Esophagus squamous epithelium (tissue), 5 donors: ENCODE measurements around the gene JHY. TPM values are rescaled to one million over a fixed set of nuclear protein-coding genes. Genes with fewer than 3 reads are reported as not detected.

Experiments
- DNase-seq: peaks from one replicate; lab custom pipeline; 2025; lab: John Stamatoyannopoulos, UW
- H3K27ac ChIP-seq, 4 donors: fragments of 200-600 bp; sonication (generic); one replicate each; pipeline ENCODE4 v1.5.1; 2016 to 2019; ENCODE audit warnings: mild to moderate bottlenecking in 1 of 4
- H3K27me3 ChIP-seq, 4 donors: fragments of 200-600 bp; sonication (generic); 1 replicate in 3 of 4; 2 replicates in 1 of 4; pipeline versions ENCODE4 v1.5.1 to v1.6.0; 2017 to 2021; ENCODE audit warnings: antibody characterized with exemption in 1 of 4
- H3K36me3 ChIP-seq, 3 donors: fragments of 200-600 bp; sonication (generic); one replicate each; pipeline ENCODE4 v1.5.1; 2016 to 2019
- H3K4me1 ChIP-seq, 3 donors: fragments of 200-600 bp; sonication (generic); one replicate each; pipeline ENCODE4 v1.5.1; 2017 to 2019
- H3K4me3 ChIP-seq, 4 donors: fragments of 200-600 bp; sonication (generic); 1 replicate in 3 of 4; 2 replicates in 1 of 4; pipeline ENCODE4 v1.5.1; 2016 to 2019; ENCODE audit warnings: mild to moderate bottlenecking in 2 of 4, moderate library complexity in 1 of 4
- H3K9me3 ChIP-seq, 3 donors: fragments of 200-600 bp; sonication (generic); one replicate each; pipeline ENCODE4 v1.5.1; 2016 to 2019
- POLR2A ChIP-seq, 4 donors: fragments of 450-650 bp; IDR thresholded peaks; one replicate each; pipeline ENCODE4 v1.6.1; 2017; ENCODE audit warnings: antibody characterized with exemption in 4 of 4, mild to moderate bottlenecking in 4 of 4, moderate library complexity in 3 of 4
- WGBS, 2 donors: methylation state at CpG; one replicate each; pipeline ENCODE4 v1.1.5; 2018; 5-methylcytosine and 5-hydroxymethylcytosine counted together
- intact Hi-C: fragments of 100-400 bp; cut with DNase I; formaldehyde crosslinking; loops from one replicate; pipeline ENCODE4 v1.15.0; 2022
- total RNA-seq, 4 donors: library from RNA; depleted of rRNA; stranded (reverse); fragments of >200 nt; gene quantifications; one replicate each; pipeline ENCODE4 v1.1.0, GENCODE V29; 2016
- TF ChIP-seq, protein P1 (sequence below), 6 experiments: fragments of 450-650 bp in 4 of 6; fragments of 200-600 bp in 2 of 6; sonication (generic) in 2 of 6; IDR thresholded peaks; one replicate each; pipeline ENCODE4 v1.5.1; 2016 to 2019; ENCODE audit warnings: antibody characterized with exemption in 6 of 6, mild to moderate bottlenecking in 4 of 6, moderate library complexity in 4 of 6
- donor health status: DM: yes; HTN: yes; CAD: no.

Gene JHY
- total RNA-seq, 4 donors from 2014 or later = 0.91 to 3.4 (median 1.2) TPM

DNA sequence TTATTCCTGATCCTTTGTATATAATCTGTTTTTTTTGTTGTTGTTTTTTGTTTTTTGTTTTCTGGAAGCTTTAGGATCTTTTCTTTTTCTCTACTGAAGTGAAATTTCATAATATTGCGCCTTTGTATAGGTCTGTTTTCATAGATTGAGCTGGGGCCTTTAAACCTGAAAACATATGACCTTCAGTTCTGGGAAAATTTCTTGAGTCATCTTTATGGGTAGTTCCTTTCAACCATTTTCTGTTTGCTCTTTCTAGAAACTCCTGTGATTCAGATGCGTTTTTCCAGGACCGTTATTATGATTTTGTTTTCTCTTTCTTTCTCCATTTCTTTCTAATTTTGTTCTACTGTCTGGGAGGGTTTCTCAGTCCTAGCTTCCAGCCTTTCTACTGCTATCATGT lies 55.4 kb downstream of the JHY start:
- H3K9me3 ChIP-seq = no peaks in the 10 kb centered on the region
- no peak for DNase-seq
- WGBS, 2 donors = 74 to 79% methylated on average over 3 of the region's 3 CpGs
- H3K27ac ChIP-seq = no peak overlapping the region
- H3K27me3 ChIP-seq = no peaks in the 10 kb centered on the region
- intact Hi-C loops = no loop called here
- H3K4me3 ChIP-seq = no peak overlapping the region
- TF ChIP-seq POLR2A (IDR thresholded peaks at IDR 0.05) = no peak
- TF ChIP-seq, protein P1, sequence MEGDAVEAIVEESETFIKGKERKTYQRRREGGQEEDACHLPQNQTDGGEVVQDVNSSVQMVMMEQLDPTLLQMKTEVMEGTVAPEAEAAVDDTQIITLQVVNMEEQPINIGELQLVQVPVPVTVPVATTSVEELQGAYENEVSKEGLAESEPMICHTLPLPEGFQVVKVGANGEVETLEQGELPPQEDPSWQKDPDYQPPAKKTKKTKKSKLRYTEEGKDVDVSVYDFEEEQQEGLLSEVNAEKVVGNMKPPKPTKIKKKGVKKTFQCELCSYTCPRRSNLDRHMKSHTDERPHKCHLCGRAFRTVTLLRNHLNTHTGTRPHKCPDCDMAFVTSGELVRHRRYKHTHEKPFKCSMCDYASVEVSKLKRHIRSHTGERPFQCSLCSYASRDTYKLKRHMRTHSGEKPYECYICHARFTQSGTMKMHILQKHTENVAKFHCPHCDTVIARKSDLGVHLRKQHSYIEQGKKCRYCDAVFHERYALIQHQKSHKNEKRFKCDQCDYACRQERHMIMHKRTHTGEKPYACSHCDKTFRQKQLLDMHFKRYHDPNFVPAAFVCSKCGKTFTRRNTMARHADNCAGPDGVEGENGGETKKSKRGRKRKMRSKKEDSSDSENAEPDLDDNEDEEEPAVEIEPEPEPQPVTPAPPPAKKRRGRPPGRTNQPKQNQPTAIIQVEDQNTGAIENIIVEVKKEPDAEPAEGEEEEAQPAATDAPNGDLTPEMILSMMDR (IDR thresholded peaks at IDR 0.05) = no peak
- no peaks in the 10 kb centered on the region for H3K4me1 ChIP-seq
- no peaks in the 10 kb centered on the region for H3K36me3 ChIP-seq

DNA sequence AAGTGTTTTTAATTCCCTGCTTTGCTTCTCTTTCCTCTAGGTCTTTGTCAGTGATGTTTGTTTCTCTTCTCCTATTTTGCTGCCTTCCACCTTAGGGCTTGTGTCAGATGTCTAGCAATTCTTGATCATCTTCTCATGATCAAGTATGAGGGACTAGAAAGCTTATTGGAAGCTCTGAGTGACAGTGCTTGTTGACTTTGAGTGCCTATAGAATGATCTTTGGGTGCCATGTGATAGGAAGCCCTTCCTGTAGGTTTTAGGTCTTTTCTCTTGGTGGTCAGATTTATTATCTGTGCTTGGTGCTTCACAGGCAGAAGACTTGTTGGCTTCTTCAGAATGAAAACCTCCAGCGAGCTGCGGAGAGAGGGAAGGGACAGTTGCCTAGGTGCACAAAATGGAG lies 56.0 kb downstream of the JHY start:
- Histone ChIP-seq H3K36me3 (no peaks in the 10 kb centered on the region), H3K27ac (no peak overlapping the region), H3K4me3 (no peak overlapping the region), H3K9me3 (no peaks in the 10 kb centered on the region), H3K4me1 (no peaks in the 10 kb centered on the region), H3K27me3 (no peaks in the 10 kb centered on the region)
- no peak for TF ChIP-seq POLR2A (IDR thresholded peaks at IDR 0.05)
- TF ChIP-seq, protein P1 (IDR thresholded peaks at IDR 0.05) = no peak
- intact Hi-C loops = no loop called here
- 87 to 100% methylated on average over 2 of the region's 2 CpGs for WGBS, 2 donors
- DNase-seq = no peak

DNA sequence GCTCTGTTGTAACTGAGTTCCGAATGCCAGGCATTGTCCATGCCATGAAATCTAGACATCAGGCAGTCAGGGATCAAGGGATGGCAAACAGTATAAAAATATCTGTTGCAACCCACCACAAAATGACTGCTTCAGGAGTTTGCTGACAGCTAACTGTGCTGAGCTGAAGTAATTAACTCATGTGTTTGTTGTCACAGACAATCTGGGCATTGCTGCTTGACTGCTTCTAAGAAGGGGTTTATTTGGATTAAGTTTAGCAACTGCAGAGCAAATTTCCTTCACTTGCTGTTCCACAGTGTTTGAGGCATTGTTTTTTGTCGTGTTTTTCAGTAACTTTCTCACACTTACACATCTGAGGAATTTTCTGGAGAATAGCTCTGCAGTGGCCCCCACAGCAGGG lies 68.7 kb downstream of the JHY start:
- no peak overlapping the region for H3K4me3 ChIP-seq
- TF ChIP-seq POLR2A (IDR thresholded peaks at IDR 0.05) = no peak
- TF ChIP-seq, protein P1 (IDR thresholded peaks at IDR 0.05) = no peak
- H3K4me1 ChIP-seq = no peaks in the 10 kb centered on the region
- H3K27ac ChIP-seq = no peak overlapping the region
- no peak for DNase-seq
- WGBS, 2 donors = 50 to 64% methylated on average over 2 of the region's 2 CpGs
- H3K36me3 ChIP-seq = peaks cover 0 to 18% (median 0%) of the 10 kb centered on the region in 3 donors
- H3K27me3 ChIP-seq = no peaks in the 10 kb centered on the region
- intact Hi-C loops = no loop called here
- no peaks in the 10 kb centered on the region for H3K9me3 ChIP-seq

DNA sequence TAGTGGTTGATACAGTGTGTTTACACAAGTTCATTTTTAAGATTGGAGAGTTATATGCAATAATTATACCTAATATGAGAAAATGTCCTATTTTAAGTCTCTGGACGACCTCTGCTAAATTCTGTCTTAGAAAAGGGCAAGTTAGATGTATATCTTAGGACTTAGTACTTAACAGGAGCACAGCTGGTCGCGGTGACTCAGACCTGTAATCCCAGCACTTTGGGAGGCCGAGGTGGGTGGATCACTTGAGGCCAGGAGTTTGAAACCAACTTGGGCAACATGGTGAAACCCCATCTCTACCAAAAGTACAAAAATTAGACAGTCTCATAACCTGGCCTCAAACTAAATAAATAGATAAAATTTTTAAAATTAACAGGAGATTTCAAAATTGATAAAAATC lies 71.9 kb downstream of the JHY start:
- TF ChIP-seq, protein P1 (IDR thresholded peaks at IDR 0.05) = no peak
- no peak for TF ChIP-seq POLR2A (IDR thresholded peaks at IDR 0.05)
- H3K4me3 ChIP-seq = no peak overlapping the region
- no peak overlapping the region for H3K27ac ChIP-seq
- H3K4me1 ChIP-seq = no peaks in the 10 kb centered on the region
- DNase-seq = no peak
- WGBS, 2 donors = 81 to 89% methylated on average over 4 of the region's 4 CpGs
- H3K27me3 ChIP-seq = no peaks in the 10 kb centered on the region
- H3K9me3 ChIP-seq = no peaks in the 10 kb centered on the region
- intact Hi-C loops = no loop called here
- no peaks in the 10 kb centered on the region for H3K36me3 ChIP-seq

DNA sequence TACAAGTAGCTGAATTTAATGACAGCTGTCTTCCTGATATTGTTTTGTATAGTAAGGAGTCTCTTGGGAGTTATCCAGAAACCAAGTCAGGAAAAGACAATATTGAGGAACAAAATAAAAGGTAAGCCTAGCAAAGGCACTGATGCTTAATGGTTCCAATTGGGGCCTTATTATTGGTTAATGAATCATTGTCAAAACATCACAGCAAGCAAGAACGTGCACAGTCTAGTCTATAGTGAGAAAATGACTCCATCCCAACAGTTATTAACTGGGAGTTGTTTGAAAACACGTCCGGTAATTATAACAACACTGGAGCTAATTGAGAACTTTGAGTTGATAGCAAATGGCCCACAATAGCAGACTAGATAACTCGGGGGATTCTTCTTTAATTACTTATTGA lies 81.4 kb downstream of the JHY start:
- WGBS, 2 donors = 35 to 58% methylated on average over 4 of the region's 4 CpGs
- intact Hi-C loops = no loop called here
- Histone ChIP-seq H3K9me3 (no peaks in the 10 kb centered on the region), H3K36me3 (no peaks in the 10 kb centered on the region), H3K27ac (no peak overlapping the region), H3K27me3 (peaks cover 0 to 36% (median 0%) of the 10 kb centered on the region in 4 donors), H3K4me1 (no peaks in the 10 kb centered on the region), H3K4me3 (no peak overlapping the region)
- TF ChIP-seq, protein P1 (IDR thresholded peaks at IDR 0.05) = no peak
- no peak for TF ChIP-seq POLR2A (IDR thresholded peaks at IDR 0.05)
- DNase-seq = no peak
